ENCODE measurements around the gene DDX18. TPM values are rescaled to one million over a fixed set of nuclear protein-coding genes. Genes with fewer than 3 reads are reported as not detected.

Gene DDX18
- total and polyA plus RNA-seq, 2 donors (not counting 1 experiment from before 2014, with no cell fraction given) = 20.3 to 98.0 TPM

DNA sequence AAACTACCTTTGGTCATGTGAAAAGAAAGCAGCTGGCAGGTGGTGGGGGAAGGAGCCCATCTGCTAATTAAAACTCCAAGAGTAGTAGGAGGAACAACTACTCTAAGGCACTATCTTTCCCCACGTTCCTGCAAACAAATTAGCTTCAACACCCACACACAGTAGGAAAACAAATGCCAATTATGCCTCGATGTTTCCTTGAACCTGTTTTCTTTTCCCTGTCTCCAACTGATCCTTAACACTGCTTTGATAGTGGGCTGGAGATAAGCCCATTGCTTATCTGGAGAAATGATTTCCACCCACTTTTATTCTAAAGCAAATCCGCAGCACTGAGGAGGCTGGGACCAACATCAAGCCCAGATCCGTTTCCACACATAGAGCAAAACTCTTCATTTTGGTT, 36.0 kb downstream of the DDX18 start:
- CTCF ChIA-PET = no interaction called here
- no CpG with 5 or more reads among the region's 4 CpGs for WGBS (ENCODE audit: insufficient coverage)
- TF ChIP-seq, protein P1, sequence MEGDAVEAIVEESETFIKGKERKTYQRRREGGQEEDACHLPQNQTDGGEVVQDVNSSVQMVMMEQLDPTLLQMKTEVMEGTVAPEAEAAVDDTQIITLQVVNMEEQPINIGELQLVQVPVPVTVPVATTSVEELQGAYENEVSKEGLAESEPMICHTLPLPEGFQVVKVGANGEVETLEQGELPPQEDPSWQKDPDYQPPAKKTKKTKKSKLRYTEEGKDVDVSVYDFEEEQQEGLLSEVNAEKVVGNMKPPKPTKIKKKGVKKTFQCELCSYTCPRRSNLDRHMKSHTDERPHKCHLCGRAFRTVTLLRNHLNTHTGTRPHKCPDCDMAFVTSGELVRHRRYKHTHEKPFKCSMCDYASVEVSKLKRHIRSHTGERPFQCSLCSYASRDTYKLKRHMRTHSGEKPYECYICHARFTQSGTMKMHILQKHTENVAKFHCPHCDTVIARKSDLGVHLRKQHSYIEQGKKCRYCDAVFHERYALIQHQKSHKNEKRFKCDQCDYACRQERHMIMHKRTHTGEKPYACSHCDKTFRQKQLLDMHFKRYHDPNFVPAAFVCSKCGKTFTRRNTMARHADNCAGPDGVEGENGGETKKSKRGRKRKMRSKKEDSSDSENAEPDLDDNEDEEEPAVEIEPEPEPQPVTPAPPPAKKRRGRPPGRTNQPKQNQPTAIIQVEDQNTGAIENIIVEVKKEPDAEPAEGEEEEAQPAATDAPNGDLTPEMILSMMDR (IDR thresholded peaks at IDR 0.05) = no peak
- no peak overlapping the region for H3K27ac Mint-ChIP-seq
- Histone ChIP-seq H3K27ac (ENCODE audit: low read length in 2 of 2) (no peak overlapping the region), H3K4me1 (ENCODE audit: control insufficient read depth in 2 of 2, insufficient read depth in 2 of 2, low read length in 2 of 2) (no peaks in the 10 kb centered on the region), H4K20me1 (ENCODE audit: control insufficient read depth, insufficient read depth, low read length, poor library complexity, severe bottlenecking) (no peaks in the 10 kb centered on the region), H2AFZ (ENCODE audit: insufficient read depth, low read depth, low read length, poor library complexity, severe bottlenecking) (no peak overlapping the region), H3K27me3 (replicated peaks in 1 of 4; ENCODE audit: control extremely low read depth in 1 of 4, control insufficient read depth in 3 of 4, insufficient read depth in 4 of 4, low read length in 3 of 4) (peaks cover 0 to 20% (median 8%) of the 10 kb centered on the region in 4 experiments), H3K9ac (ENCODE audit: low read length) (no peak overlapping the region), H3K4me3 (ENCODE audit: control extremely low read depth in 1 of 5, extremely low read depth in 1 of 5, insufficient read depth in 1 of 5, low read depth in 2 of 5, low read length in 4 of 5) (no peak overlapping the region), H3K36me3 (replicated peaks in 1 of 2; ENCODE audit: control extremely low read depth in 1 of 2, control insufficient read depth in 1 of 2, extremely low read depth in 1 of 2, insufficient read depth in 2 of 2, low read length in 1 of 2) (no peaks in the 10 kb centered on the region), H3K4me2 (replicated peaks; ENCODE audit: low read depth, low read length, poor library complexity, severe bottlenecking) (no peak overlapping the region), H3K79me2 (ENCODE audit: control insufficient read depth, insufficient read depth, low read length) (no peaks in the 10 kb centered on the region), H3K9me3 (ENCODE audit: control extremely low read depth in 1 of 3, control insufficient read depth in 2 of 3, insufficient read depth in 1 of 3, low read length in 2 of 3) (peaks cover 0 to 10% (median 2%) of the 10 kb centered on the region in 3 donors)
- no peak for ATAC-seq (ENCODE audit: low read depth)
- H3K4me1 Mint-ChIP-seq = no peaks in the 10 kb centered on the region
- intact Hi-C loops (cut with micrococcal nuclease) = no loop called here
- H3K27me3 Mint-ChIP-seq = peaks cover 53% of the 10 kb centered on the region
- DNase-seq = no peak
- POLR2A ChIA-PET = no interaction called here
- peaks cover 2% of the 10 kb centered on the region for H3K9me3 Mint-ChIP-seq (ENCODE audit: insufficient read depth)
- no peak overlapping the region for H3K4me3 Mint-ChIP-seq

DNA sequence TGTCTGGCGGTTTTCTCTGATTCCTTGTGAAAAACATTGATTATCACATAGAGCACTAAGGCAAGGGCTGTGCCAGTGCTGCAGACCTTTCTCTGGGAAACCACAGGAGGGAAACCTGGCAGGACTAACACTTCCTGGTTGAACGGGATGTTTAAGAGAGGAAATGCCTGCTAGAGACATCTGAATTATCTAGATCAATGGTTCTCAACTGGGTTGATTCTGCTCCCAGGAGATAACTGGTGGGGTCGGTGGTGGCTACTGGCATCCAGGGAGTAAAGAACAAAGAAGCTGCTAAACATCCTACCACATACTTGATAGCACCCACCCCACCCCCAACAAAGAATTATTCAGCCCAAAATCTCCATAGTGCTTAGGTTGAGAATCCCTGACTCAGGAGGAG, 37.5 kb downstream of the DDX18 start:
- 20% methylated on average over 2 of the region's 3 CpGs for WGBS (ENCODE audit: insufficient coverage)
- H3K27me3 Mint-ChIP-seq = peaks cover 61% of the 10 kb centered on the region
- intact Hi-C loops (cut with micrococcal nuclease) = no loop called here

More for the DNA sequence above, 37.5 kb downstream of the DDX18 start:
- Mint-ChIP-seq H3K9me3 (ENCODE audit: insufficient read depth) (peaks cover 2% of the 10 kb centered on the region), H3K27ac (no peak overlapping the region), H3K4me1 (no peaks in the 10 kb centered on the region), H3K4me3 (no peak overlapping the region)
- Histone ChIP-seq H3K9ac (ENCODE audit: low read length) (no peak overlapping the region), H3K27ac (ENCODE audit: low read length in 2 of 2) (no peak overlapping the region), H3K27me3 (replicated peaks in 1 of 4; ENCODE audit: control extremely low read depth in 1 of 4, control insufficient read depth in 3 of 4, insufficient read depth in 4 of 4, low read length in 3 of 4) (peaks cover 0 to 19% (median 8%) of the 10 kb centered on the region in 4 experiments), H4K20me1 (ENCODE audit: control insufficient read depth, insufficient read depth, low read length, poor library complexity, severe bottlenecking) (no peaks in the 10 kb centered on the region), H3K4me1 (ENCODE audit: control insufficient read depth in 2 of 2, insufficient read depth in 2 of 2, low read length in 2 of 2) (no peaks in the 10 kb centered on the region), H3K4me2 (replicated peaks; ENCODE audit: low read depth, low read length, poor library complexity, severe bottlenecking) (no peak overlapping the region), H3K9me3 (ENCODE audit: control extremely low read depth in 1 of 3, control insufficient read depth in 2 of 3, insufficient read depth in 1 of 3, low read length in 2 of 3) (peaks cover 0 to 10% (median 2%) of the 10 kb centered on the region in 3 donors), H3K36me3 (replicated peaks in 1 of 2; ENCODE audit: control extremely low read depth in 1 of 2, control insufficient read depth in 1 of 2, extremely low read depth in 1 of 2, insufficient read depth in 2 of 2, low read length in 1 of 2) (no peaks in the 10 kb centered on the region), H2AFZ (ENCODE audit: insufficient read depth, low read depth, low read length, poor library complexity, severe bottlenecking) (no peak overlapping the region), H3K4me3 (ENCODE audit: control extremely low read depth in 1 of 5, extremely low read depth in 1 of 5, insufficient read depth in 1 of 5, low read depth in 2 of 5, low read length in 4 of 5) (no peak overlapping the region), H3K79me2 (ENCODE audit: control insufficient read depth, insufficient read depth, low read length) (no peaks in the 10 kb centered on the region)
- ChIA-PET POLR2A (no interaction called here), CTCF (no interaction called here)
- no peak for ATAC-seq (ENCODE audit: low read depth)
- TF ChIP-seq, protein P1 (IDR thresholded peaks at IDR 0.05) = no peak
- TF ChIP-seq EZH2 (IDR thresholded peaks at IDR 0.05; ENCODE audit: borderline replicate concordance, insufficient read depth, low read depth, low read length, poor library complexity, severe bottlenecking) = no peak
- DNase-seq = no peak

All from B cell (primary cell).